CD4-positive, alpha-beta T cell treated with Interleukin-17A for 4 hours (primary cell): Measurements from ENCODE around the gene RPL14.
"Not testable (repeated sequence)": the region's sequence is repeated elsewhere in the genome, so short reads cannot be mapped to it uniquely, and the experiment has no call there.

Source experiments
- DNase-seq: peaks from one replicate; pipeline ENCODE4 v3.0.0-alpha.2; 2020; ENCODE audit warnings: mixed read lengths

RPL14 gene

GRCh38 chr3:40456940-40457823, at the start of gene RPL14:
Gene RPL14, plus strand, starts transcription at chr3:40457339. Its CDS starts 133 bp downstream, at chr3:40457472.
- peak; percentile 96 for DNase-seq

- no peak for DNase-seq
Observed at GRCh38 chr3:40407611-40408010, 49.5 kb upstream of the RPL14 start.

- DNase-seq, result no peak
Observed at GRCh38 chr3:40414270-40414669, 42.9 kb upstream of the RPL14 start.

GRCh38 chr3:40417845-40418543, 39.1 kb upstream of the RPL14 start:
- no peak for DNase-seq

- no peak for DNase-seq
Observed at GRCh38 chr3:40422861-40423260, 34.3 kb upstream of the RPL14 start.

GRCh38 chr3:40427045-40427669, 30.0 kb upstream of the RPL14 start:
- no peak for DNase-seq

- DNase-seq, result no peak
Observed at GRCh38 chr3:40432793-40433192, 24.3 kb upstream of the RPL14 start.

GRCh38 chr3:40437889-40438288, 19.2 kb upstream of the RPL14 start:
- DNase-seq, result no peak

GRCh38 chr3:40445062-40445461, 12.1 kb upstream of the RPL14 start:
- DNase-seq, result no peak

- DNase-seq, result no peak
Observed at GRCh38 chr3:40445880-40446279, 11.3 kb upstream of the RPL14 start.

- DNase-seq, result no peak
Observed at GRCh38 chr3:40450438-40450837, 6.7 kb upstream of the RPL14 start.

GRCh38 chr3:40451551-40451950, 5.6 kb upstream of the RPL14 start:
- DNase-seq, result no peak

- no peak for DNase-seq
Observed at GRCh38 chr3:40452057-40452456, 5.1 kb upstream of the RPL14 start.

- no peak for DNase-seq
Observed at GRCh38 chr3:40452562-40452875, 4.6 kb upstream of the RPL14 start.

- peak; percentile 96 for DNase-seq
Observed at GRCh38 chr3:40452876-40453730, 4.0 kb upstream of the RPL14 start.

GRCh38 chr3:40453933-40454332, 3.2 kb upstream of the RPL14 start:
- no peak for DNase-seq

GRCh38 chr3:40455328-40455727, 1.8 kb upstream of the RPL14 start:
- no peak for DNase-seq

GRCh38 chr3:40456279-40456939, 730 bp upstream of the RPL14 start:
- no peak for DNase-seq

GRCh38 chr3:40458473-40458872, 1.3 kb downstream of the RPL14 start:
- no peak for DNase-seq

GRCh38 chr3:40460481-40460880, 3.3 kb downstream of the RPL14 start:
- not testable (repeated sequence) for DNase-seq

- no peak for DNase-seq
Observed at GRCh38 chr3:40461161-40461560, 4.0 kb downstream of the RPL14 start.

- DNase-seq, result not testable (repeated sequence)
Observed at GRCh38 chr3:40462838-40463237, 5.7 kb downstream of the RPL14 start.
